Mammary epithelial cell (primary cell): Measurements from ENCODE around the gene TMEM150B.

Experiments used
- CTCF ChIP-seq, 2 donors: IDR thresholded peaks in 1 of 2; conservative IDR thresholded peaks in 1 of 2; 2 replicates each; pipeline ENCODE4 v1.5.1; 2011 to 2012; ENCODE audit warnings: inconsistent platforms in 2 of 2, low read length in 2 of 2, mild to moderate bottlenecking in 2 of 2, control low read depth in 1 of 2, low read depth in 1 of 2; ENCODE audit not compliant: insufficient read depth in 1 of 2; ENCODE audit errors: extremely low read depth in 1 of 2
- EZH2 ChIP-seq: IDR thresholded peaks from 2 replicates; pipeline ENCODE4 v1.6.1; 2012; ENCODE audit warnings: low read length, inconsistent platforms, borderline replicate concordance

DNA sequence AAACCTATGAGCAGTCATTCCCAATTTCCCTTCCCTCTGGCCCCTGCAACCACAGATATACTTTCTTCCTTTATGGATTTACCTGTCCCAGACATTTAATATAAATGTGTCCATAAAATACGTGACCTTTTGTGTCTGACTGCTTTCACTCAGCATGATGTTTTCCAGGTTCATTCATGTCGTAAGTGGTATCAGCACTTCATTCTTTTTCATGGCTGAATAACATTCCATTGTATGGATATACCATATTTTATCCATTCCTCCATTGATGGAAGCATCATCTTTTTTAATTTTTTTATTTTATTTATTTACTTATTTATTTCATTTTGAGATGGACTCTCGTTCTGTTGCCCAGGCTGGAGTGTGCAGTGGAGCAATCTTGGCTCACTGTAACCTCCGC is 58.3 kb downstream of the TMEM150B start:
- TF ChIP-seq CTCF (conservative IDR thresholded peaks at IDR 0.05 in 1 of 2, IDR thresholded peaks at IDR 0.05 in 1 of 2; ENCODE audit: extremely low read depth in 1 of 2, insufficient read depth in 1 of 2, low read depth in 1 of 2, low read length in 2 of 2): no peak
- no peak for TF ChIP-seq EZH2
